ENCODE data around the gene CYBC1. TPM values are rescaled to one million over a fixed set of nuclear protein-coding genes. Genes with fewer than 3 reads are reported as not detected.

CYBC1 gene
- polyA plus RNA-seq, 1 donor from 2014 or later, result 66.6 TPM

DNA sequence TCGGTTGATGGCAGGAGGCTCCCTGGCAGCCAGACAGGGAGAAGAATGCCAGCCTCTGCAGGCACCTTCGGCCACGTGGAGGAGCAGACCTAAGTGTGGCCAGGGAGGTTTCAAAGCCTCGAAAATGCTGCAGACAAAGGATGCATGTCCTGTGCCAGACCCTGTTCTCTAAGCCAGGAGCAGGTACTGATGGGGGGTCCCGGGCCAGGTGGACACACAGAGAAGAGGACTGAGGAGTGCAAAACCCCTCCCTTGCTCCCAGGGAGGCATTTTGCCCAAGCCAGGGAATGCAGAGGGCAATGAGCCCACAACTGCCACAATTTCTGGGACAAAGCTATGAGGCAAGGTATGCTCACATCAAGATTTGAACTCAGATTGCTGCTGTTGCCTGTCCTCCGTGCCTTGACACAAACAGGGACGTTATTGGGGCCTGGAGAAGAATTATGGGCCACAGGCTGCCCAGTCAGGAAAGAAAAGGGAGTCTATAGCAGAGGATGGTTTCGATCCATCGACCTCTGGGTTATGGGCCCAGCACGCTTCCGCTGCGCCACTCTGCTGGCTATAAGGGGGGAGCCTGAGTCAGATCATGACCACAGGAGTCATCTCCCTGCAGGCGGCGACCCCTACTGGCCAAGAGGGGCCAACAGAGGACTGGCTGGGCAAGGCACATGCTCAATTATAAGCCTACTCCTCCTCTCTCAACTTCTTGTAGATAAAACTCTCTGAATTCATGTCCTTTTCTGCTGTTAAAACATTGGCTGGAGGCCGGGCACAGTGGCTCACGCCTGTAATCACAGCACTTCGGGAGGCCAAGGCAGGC is 43.9 kb upstream of the CYBC1 start:
- Histone ChIP-seq H4K20me1 (ENCODE audit: insufficient read depth) (no peaks in the 10 kb centered on the region), H3K9me2 (ENCODE audit: insufficient read depth, low read length) (no peaks in the 10 kb centered on the region), H3K4me3 (ENCODE audit: low read length) (peak overlapping the region; percentile 25), H3K9ac (ENCODE audit: low read length) (peak overlapping the region; percentile 16), H3K9me3 (ENCODE audit: low read length) (no peaks in the 10 kb centered on the region), H3K27me3 (ENCODE audit: insufficient read depth, low read depth, low read length) (no peaks in the 10 kb centered on the region), H3K27ac (ENCODE audit: low read length) (peak overlapping the region; percentile 30), H3F3A (ENCODE audit: insufficient read depth, low read length, poor library complexity, severe bottlenecking) (no peaks in the 10 kb centered on the region), H3K36me3 (ENCODE audit: insufficient read depth, low read length) (no peaks in the 10 kb centered on the region), H2AFZ (ENCODE audit: low read depth, low read length) (no peak overlapping the region), H3K79me2 (replicated peaks; ENCODE audit: insufficient read depth, low read length) (no peaks in the 10 kb centered on the region), H3K4me2 (ENCODE audit: low read length) (no peak overlapping the region)
- no peak for TF ChIP-seq EP300 (conservative IDR thresholded peaks at IDR 0.05; ENCODE audit: poor library complexity, severe bottlenecking)
- peak; percentile 20 for TF ChIP-seq MXI1 (conservative IDR thresholded peaks at IDR 0.05; ENCODE audit: poor library complexity, severe bottlenecking)
- peak; percentile 35 for TF ChIP-seq RAD21 (conservative IDR thresholded peaks at IDR 0.05)
- TF ChIP-seq EZH2 (IDR thresholded peaks at IDR 0.05; ENCODE audit: borderline replicate concordance, insufficient read depth, low read length, poor library complexity, severe bottlenecking), result no peak
- peak; percentile 32 for TF ChIP-seq SMC3 (conservative IDR thresholded peaks at IDR 0.05; ENCODE audit: poor library complexity)
- TF ChIP-seq TAF1 (IDR thresholded peaks at IDR 0.05; ENCODE audit: low read depth), result no peak
- TF ChIP-seq POLR2AphosphoS5 (IDR thresholded peaks at IDR 0.05), result no peak
- TF ChIP-seq, protein P1, sequence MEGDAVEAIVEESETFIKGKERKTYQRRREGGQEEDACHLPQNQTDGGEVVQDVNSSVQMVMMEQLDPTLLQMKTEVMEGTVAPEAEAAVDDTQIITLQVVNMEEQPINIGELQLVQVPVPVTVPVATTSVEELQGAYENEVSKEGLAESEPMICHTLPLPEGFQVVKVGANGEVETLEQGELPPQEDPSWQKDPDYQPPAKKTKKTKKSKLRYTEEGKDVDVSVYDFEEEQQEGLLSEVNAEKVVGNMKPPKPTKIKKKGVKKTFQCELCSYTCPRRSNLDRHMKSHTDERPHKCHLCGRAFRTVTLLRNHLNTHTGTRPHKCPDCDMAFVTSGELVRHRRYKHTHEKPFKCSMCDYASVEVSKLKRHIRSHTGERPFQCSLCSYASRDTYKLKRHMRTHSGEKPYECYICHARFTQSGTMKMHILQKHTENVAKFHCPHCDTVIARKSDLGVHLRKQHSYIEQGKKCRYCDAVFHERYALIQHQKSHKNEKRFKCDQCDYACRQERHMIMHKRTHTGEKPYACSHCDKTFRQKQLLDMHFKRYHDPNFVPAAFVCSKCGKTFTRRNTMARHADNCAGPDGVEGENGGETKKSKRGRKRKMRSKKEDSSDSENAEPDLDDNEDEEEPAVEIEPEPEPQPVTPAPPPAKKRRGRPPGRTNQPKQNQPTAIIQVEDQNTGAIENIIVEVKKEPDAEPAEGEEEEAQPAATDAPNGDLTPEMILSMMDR (IDR thresholded peaks at IDR 0.05; ENCODE audit: poor library complexity, severe bottlenecking), result peak; percentile 79
- no peak for TF ChIP-seq REST (IDR thresholded peaks at IDR 0.05; ENCODE audit: borderline replicate concordance)

- Histone ChIP-seq H3K9me3 (ENCODE audit: low read length) (no peaks in the 10 kb centered on the region), H3K9me2 (ENCODE audit: insufficient read depth, low read length) (no peaks in the 10 kb centered on the region), H3K4me3 (ENCODE audit: low read length) (no peak overlapping the region), H3K79me2 (replicated peaks; ENCODE audit: insufficient read depth, low read length) (no peaks in the 10 kb centered on the region), H3K4me2 (ENCODE audit: low read length) (no peak overlapping the region), H4K20me1 (ENCODE audit: insufficient read depth) (no peaks in the 10 kb centered on the region), H3K27me3 (ENCODE audit: insufficient read depth, low read depth, low read length) (no peaks in the 10 kb centered on the region), H3K27ac (ENCODE audit: low read length) (no peak overlapping the region), H3K36me3 (ENCODE audit: insufficient read depth, low read length) (no peaks in the 10 kb centered on the region), H3F3A (ENCODE audit: insufficient read depth, low read length, poor library complexity, severe bottlenecking) (no peaks in the 10 kb centered on the region), H3K9ac (ENCODE audit: low read length) (no peak overlapping the region), H2AFZ (ENCODE audit: low read depth, low read length) (no peak overlapping the region)
- no peak for TF ChIP-seq EP300 (conservative IDR thresholded peaks at IDR 0.05; ENCODE audit: poor library complexity, severe bottlenecking)
- no peak for TF ChIP-seq RAD21 (conservative IDR thresholded peaks at IDR 0.05)
- TF ChIP-seq TAF1 (IDR thresholded peaks at IDR 0.05; ENCODE audit: low read depth), result no peak
- no peak for TF ChIP-seq MXI1 (conservative IDR thresholded peaks at IDR 0.05; ENCODE audit: poor library complexity, severe bottlenecking)
- TF ChIP-seq SMC3 (conservative IDR thresholded peaks at IDR 0.05; ENCODE audit: poor library complexity), result no peak
- TF ChIP-seq POLR2AphosphoS5 (IDR thresholded peaks at IDR 0.05), result no peak
- no peak for TF ChIP-seq REST (IDR thresholded peaks at IDR 0.05; ENCODE audit: borderline replicate concordance)
- no peak for TF ChIP-seq EZH2 (IDR thresholded peaks at IDR 0.05; ENCODE audit: borderline replicate concordance, insufficient read depth, low read length, poor library complexity, severe bottlenecking)
- TF ChIP-seq, protein P1 (IDR thresholded peaks at IDR 0.05; ENCODE audit: poor library complexity, severe bottlenecking), result no peak
These were observed 42.8 kb upstream of the CYBC1 start for GRCh38 chr17:82493226-82493781.

All from neural cell (in vitro differentiated cells).